Panc1 (cell line): ENCODE measurements around the gene LCOR. TPM values are rescaled to one million over a fixed set of nuclear protein-coding genes. Genes with fewer than 3 reads are reported as not detected.
"Not testable (repeated sequence)": the region's sequence is repeated elsewhere in the genome, so short reads cannot be mapped to it uniquely, and the experiment has no call there.

Experiments
- ATAC-seq: fragments of 200-7000 bp; cut with Tn5 transposase; 2 replicates; pipeline ENCODE4 v1.9.1; 2020; ENCODE audit warnings: mild to moderate bottlenecking, moderate library complexity
- BruUV-seq: library from RNA; stranded (reverse); fragments of 400-500 nt; replicated peaks from 2 replicates; lab custom pipeline; 2021; lab: Mats Ljungman, UMichigan
- CTCF ChIA-PET: fragments of 300-600 bp; sonication (Branson Sonifier 250); formaldehyde crosslinking; loops from one replicate; lab custom pipeline; 2022; ENCODE audit warnings: antibody characterized with exemption; lab: Charles Lee
- POLR2A ChIA-PET: fragments of 300-600 bp; sonication (Branson Sonifier 250); formaldehyde crosslinking; loops from one replicate; lab custom pipeline; 2022; ENCODE audit warnings: antibody characterized with exemption; lab: Charles Lee
- DNase-seq: peaks from one replicate; pipeline ENCODE4 v3.0.0-alpha.2; 2010; ENCODE audit warnings: low read depth, low spot score
- H3K27ac ChIP-seq: 2 replicates; pipeline ENCODE4 v1.5.1; 2011; ENCODE audit warnings: mild to moderate bottlenecking, low read length, inconsistent platforms
- H3K27me3 ChIP-seq: fragments of 200-500 bp; sonication (Bioruptor generic); 2 replicates; pipeline ENCODE4 v1.6.0; 2014; ENCODE audit warnings: low read length, inconsistent platforms; ENCODE audit not compliant: control insufficient read depth, insufficient read depth
- H3K36me3 ChIP-seq: fragments of 200-500 bp; sonication (Bioruptor generic); 2 replicates; pipeline ENCODE4 v1.5.1; 2014; ENCODE audit warnings: inconsistent platforms, mild to moderate bottlenecking, low read length, moderate library complexity; ENCODE audit not compliant: control insufficient read depth, insufficient read depth
- H3K4me1 ChIP-seq: 2 replicates; pipeline ENCODE4 v1.5.1; 2011; ENCODE audit warnings: inconsistent platforms, mild to moderate bottlenecking, low read length, moderate library complexity; ENCODE audit not compliant: control insufficient read depth, insufficient read depth
- H3K4me3 ChIP-seq, 2 experiments: 2 replicates each; pipeline ENCODE4 v1.5.1; 2011 to 2012; ENCODE audit warnings: low read depth in 2 of 2, low read length in 2 of 2, mild to moderate bottlenecking in 2 of 2, inconsistent platforms in 1 of 2, moderate library complexity in 1 of 2
- H3K9me3 ChIP-seq: fragments of 200-500 bp; sonication (Bioruptor generic); 2 replicates; pipeline ENCODE4 v1.5.1; 2014; ENCODE audit warnings: low read depth, mild to moderate bottlenecking, inconsistent platforms, low read length, moderate library complexity; ENCODE audit not compliant: control insufficient read depth, insufficient read depth
- POLR2AphosphoS5 ChIP-seq: IDR thresholded peaks from 2 replicates; pipeline ENCODE4 v1.6.1; 2012; ENCODE audit warnings: mild to moderate bottlenecking, low read depth, low read length, moderate library complexity
- SIN3A ChIP-seq: IDR thresholded peaks from 2 replicates; pipeline ENCODE4 v1.6.1; 2012; ENCODE audit warnings: low read depth, mild to moderate bottlenecking, low read length, moderate library complexity, borderline replicate concordance; ENCODE audit not compliant: insufficient read depth
- TCF7L2 ChIP-seq: IDR thresholded peaks from 2 replicates; pipeline ENCODE4 v1.6.1; 2011; ENCODE audit warnings: mild to moderate bottlenecking, low read depth, low read length, inconsistent platforms
- in situ Hi-C: cut with HindIII; loops from 2 replicates; pipeline ENCODE4 v1.10.0; 2016; ENCODE audit warnings: low sequenced_read_pairs, low pct_unique_long_range_greater_than_20kb
- intact Hi-C: fragments of 100-400 bp; cut with micrococcal nuclease; formaldehyde crosslinking; loops from one replicate; pipeline ENCODE4 v1.10.0; 2022; ENCODE audit not compliant: unreplicated experiment
- total RNA-seq: library from RNA; stranded (reverse); gene quantifications from one replicate; pipeline ENCODE4 v1.2.1, GENCODE V29; 2021; ENCODE audit not compliant: unreplicated experiment
- TF ChIP-seq, protein P1 (sequence below): fragments of 450-650 bp; IDR thresholded peaks from 2 replicates; pipeline ENCODE4 v1.5.1; 2017; ENCODE audit warnings: mild to moderate bottlenecking
- TF ChIP-seq, protein P2 (sequence below), 2 experiments: IDR thresholded peaks; 2 replicates each; pipeline ENCODE4 v1.6.1; 2011 to 2012; ENCODE audit warnings: low read depth in 2 of 2, control low read depth in 1 of 2, low read length in 1 of 2, mild to moderate bottlenecking in 1 of 2, moderate library complexity in 1 of 2; ENCODE audit not compliant: insufficient read depth in 1 of 2

LCOR gene
- total RNA-seq, 1 experiment from 2014 or later: 58.0 TPM

- H3K27me3 ChIP-seq: no peaks in the 10 kb centered on the region
- H3K27ac ChIP-seq: no peak overlapping the region
Measured at GRCh38 chr10:96846395-96846794, 14.3 kb downstream of the LCOR start.

DNA sequence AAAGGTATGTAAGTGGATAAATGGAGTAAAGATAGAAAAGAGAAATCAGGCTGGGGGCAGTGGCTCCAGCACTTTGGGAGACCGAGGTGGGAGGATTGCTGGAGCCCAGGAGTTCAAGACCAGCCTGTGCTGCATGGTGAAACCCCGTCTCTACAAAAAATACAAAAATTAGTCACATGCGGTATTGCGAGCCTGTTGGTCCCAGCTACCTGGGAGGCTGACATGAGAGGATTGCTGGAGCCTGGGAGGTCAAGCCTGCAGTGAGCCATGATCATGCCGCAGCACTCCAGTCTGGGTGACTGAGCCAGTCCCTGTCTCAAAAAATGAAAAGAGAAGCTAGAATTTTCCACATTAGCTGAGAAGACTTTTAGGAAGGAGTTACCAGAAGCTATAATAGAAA, 14.8 kb downstream of the LCOR start:
- in situ Hi-C loops (no loop called here), intact Hi-C loops (no loop called here)
- POLR2A ChIA-PET: interaction anchor here (0.6 kb wide), 1 partner anchor 72 kb away, joined by 3 read pairs; no protein-coding TSS in a partner anchor
- H3K4me1 ChIP-seq: peaks cover 12% of the 10 kb centered on the region
- H3K4me3 ChIP-seq: no peak overlapping the region
- CTCF ChIA-PET: no interaction called here
- H3K27me3 ChIP-seq: no peaks in the 10 kb centered on the region
- no peaks in the 10 kb centered on the region for H3K9me3 ChIP-seq
- TF ChIP-seq, protein P1, sequence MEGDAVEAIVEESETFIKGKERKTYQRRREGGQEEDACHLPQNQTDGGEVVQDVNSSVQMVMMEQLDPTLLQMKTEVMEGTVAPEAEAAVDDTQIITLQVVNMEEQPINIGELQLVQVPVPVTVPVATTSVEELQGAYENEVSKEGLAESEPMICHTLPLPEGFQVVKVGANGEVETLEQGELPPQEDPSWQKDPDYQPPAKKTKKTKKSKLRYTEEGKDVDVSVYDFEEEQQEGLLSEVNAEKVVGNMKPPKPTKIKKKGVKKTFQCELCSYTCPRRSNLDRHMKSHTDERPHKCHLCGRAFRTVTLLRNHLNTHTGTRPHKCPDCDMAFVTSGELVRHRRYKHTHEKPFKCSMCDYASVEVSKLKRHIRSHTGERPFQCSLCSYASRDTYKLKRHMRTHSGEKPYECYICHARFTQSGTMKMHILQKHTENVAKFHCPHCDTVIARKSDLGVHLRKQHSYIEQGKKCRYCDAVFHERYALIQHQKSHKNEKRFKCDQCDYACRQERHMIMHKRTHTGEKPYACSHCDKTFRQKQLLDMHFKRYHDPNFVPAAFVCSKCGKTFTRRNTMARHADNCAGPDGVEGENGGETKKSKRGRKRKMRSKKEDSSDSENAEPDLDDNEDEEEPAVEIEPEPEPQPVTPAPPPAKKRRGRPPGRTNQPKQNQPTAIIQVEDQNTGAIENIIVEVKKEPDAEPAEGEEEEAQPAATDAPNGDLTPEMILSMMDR: no peak
- TF ChIP-seq, protein P2, sequence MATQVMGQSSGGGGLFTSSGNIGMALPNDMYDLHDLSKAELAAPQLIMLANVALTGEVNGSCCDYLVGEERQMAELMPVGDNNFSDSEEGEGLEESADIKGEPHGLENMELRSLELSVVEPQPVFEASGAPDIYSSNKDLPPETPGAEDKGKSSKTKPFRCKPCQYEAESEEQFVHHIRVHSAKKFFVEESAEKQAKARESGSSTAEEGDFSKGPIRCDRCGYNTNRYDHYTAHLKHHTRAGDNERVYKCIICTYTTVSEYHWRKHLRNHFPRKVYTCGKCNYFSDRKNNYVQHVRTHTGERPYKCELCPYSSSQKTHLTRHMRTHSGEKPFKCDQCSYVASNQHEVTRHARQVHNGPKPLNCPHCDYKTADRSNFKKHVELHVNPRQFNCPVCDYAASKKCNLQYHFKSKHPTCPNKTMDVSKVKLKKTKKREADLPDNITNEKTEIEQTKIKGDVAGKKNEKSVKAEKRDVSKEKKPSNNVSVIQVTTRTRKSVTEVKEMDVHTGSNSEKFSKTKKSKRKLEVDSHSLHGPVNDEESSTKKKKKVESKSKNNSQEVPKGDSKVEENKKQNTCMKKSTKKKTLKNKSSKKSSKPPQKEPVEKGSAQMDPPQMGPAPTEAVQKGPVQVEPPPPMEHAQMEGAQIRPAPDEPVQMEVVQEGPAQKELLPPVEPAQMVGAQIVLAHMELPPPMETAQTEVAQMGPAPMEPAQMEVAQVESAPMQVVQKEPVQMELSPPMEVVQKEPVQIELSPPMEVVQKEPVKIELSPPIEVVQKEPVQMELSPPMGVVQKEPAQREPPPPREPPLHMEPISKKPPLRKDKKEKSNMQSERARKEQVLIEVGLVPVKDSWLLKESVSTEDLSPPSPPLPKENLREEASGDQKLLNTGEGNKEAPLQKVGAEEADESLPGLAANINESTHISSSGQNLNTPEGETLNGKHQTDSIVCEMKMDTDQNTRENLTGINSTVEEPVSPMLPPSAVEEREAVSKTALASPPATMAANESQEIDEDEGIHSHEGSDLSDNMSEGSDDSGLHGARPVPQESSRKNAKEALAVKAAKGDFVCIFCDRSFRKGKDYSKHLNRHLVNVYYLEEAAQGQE (IDR thresholded peaks at IDR 0.05; ENCODE audit: insufficient read depth in 1 of 2, low read depth in 2 of 2, low read length in 1 of 2): no peak
- TF ChIP-seq SIN3A (no peak), POLR2AphosphoS5 (no peak), TCF7L2 (no peak)
- H3K27ac ChIP-seq: no peak overlapping the region
- DNase-seq (no peak), ATAC-seq (no peak)
- BruUV-seq: no TSS peak
- no peaks in the 10 kb centered on the region for H3K36me3 ChIP-seq

More at GRCh38 chr10:96846395-96846794, 14.3 kb downstream of the LCOR start:
- intact Hi-C loops: no loop called here
- no peaks in the 10 kb centered on the region for H3K36me3 ChIP-seq
- POLR2A ChIA-PET: no interaction called here
- in situ Hi-C loops: no loop called here
- no TSS peak for BruUV-seq
- no peak for DNase-seq
- no peak overlapping the region for H3K4me3 ChIP-seq
- no peak for ATAC-seq
- H3K4me1 ChIP-seq: peaks cover 12% of the 10 kb centered on the region
- CTCF ChIA-PET: no interaction called here
- TF ChIP-seq POLR2AphosphoS5: no peak
- H3K9me3 ChIP-seq: no peaks in the 10 kb centered on the region

- BruUV-seq, in situ Hi-C loops, intact Hi-C loops, ATAC-seq, H3K36me3 ChIP-seq, CTCF ChIA-PET, H3K4me3 ChIP-seq, H3K27me3 ChIP-seq, DNase-seq, H3K9me3 ChIP-seq, H3K27ac ChIP-seq: not testable (repeated sequence)
- POLR2A ChIA-PET: interaction anchor here (0.6 kb wide), 1 partner anchor 72 kb away, joined by 3 read pairs; no protein-coding TSS in a partner anchor
- peaks cover 12% of the 10 kb centered on the region for H3K4me1 ChIP-seq
Measured at GRCh38 chr10:96847356-96847755, 15.3 kb downstream of the LCOR start.
